Heart right ventricle (tissue), 16 donors: ENCODE results near the gene CD300LF. TPM values are rescaled to one million over a fixed set of nuclear protein-coding genes. Genes with fewer than 3 reads are reported as not detected.

Source experiments
- ATAC-seq, 8 donors: fragments of 200-7000 bp; cut with Tn5 transposase; one replicate each; pipeline ENCODE4 v1.9.1; 2020; ENCODE audit warnings: mild to moderate bottlenecking in 8 of 8, moderate library complexity in 8 of 8, moderate number of reproducible peaks in 1 of 8
- DNase-seq, 2 donors: peaks; one replicate each; pipeline ENCODE4 v3.0.0-alpha.2; 2020
- H3K27ac ChIP-seq, 10 donors: fragments of 200-600 bp; sonication (generic) in 2 of 10; one replicate each; pipeline versions ENCODE4 v1.5.0 to v1.8.0; 2020 to 2022; ENCODE audit warnings: mild to moderate bottlenecking in 3 of 10
- H3K27me3 ChIP-seq, 7 donors: fragments of 200-600 bp; one replicate each; pipeline ENCODE4 v1.8.0; 2021 to 2022; ENCODE audit warnings: mild to moderate bottlenecking in 2 of 7
- H3K36me3 ChIP-seq, 9 donors: fragments of 200-600 bp; sonication (generic) in 1 of 9; one replicate each; pipeline versions ENCODE4 v1.5.0 to v1.8.0; 2020 to 2022; ENCODE audit warnings: mild to moderate bottlenecking in 2 of 9
- H3K4me1 ChIP-seq, 9 donors: fragments of 200-600 bp; sonication (generic) in 1 of 9; one replicate each; pipeline versions ENCODE4 v1.5.0 to v1.8.0; 2020 to 2022; ENCODE audit warnings: mild to moderate bottlenecking in 4 of 9
- H3K4me3 ChIP-seq, 10 donors: fragments of 200-600 bp; sonication (generic) in 2 of 10; one replicate each; pipeline versions ENCODE4 v1.5.0 to v1.8.0; 2020 to 2022; ENCODE audit warnings: mild to moderate bottlenecking in 7 of 10, moderate library complexity in 2 of 10
- H3K9me3 ChIP-seq, 11 donors: fragments of 200-600 bp in 10 of 11; sonication (generic) in 2 of 11; one replicate each; pipeline versions ENCODE4 v1.5.0 to v1.8.0; 2013 to 2022; ENCODE audit warnings: mild to moderate bottlenecking in 2 of 11, control low read depth in 1 of 11, moderate library complexity in 1 of 11
- CTCF ChIP-seq, 9 donors: fragments of 200-600 bp; sonication (generic) in 2 of 9; IDR thresholded peaks; one replicate each; pipeline versions ENCODE4 v1.5.0 to v1.8.0; 2021 to 2022; ENCODE audit warnings: antibody characterized with exemption in 9 of 9, mild to moderate bottlenecking in 5 of 9, moderate library complexity in 1 of 9
- WGBS, 2 donors: extraction: QIAGEN DNeasy Blood & Tissue Kit; methylation state at CpG; one replicate each; pipeline ENCODE4 v1.1.7; 2013; ENCODE audit warnings: inconsistent platforms in 1 of 2; 5-methylcytosine and 5-hydroxymethylcytosine counted together
- intact Hi-C, 10 donors: fragments of 100-400 bp; cut with DNase I; formaldehyde crosslinking; loops; one replicate each; pipeline versions ENCODE4 v1.11.1 to v1.14.2; 2022
- polyA plus RNA-seq, 2 donors: library from polyadenylated mRNA; stranded (reverse); fragments of 200-250 nt; gene quantifications; one replicate each; pipeline ENCODE4 v1.2.3, GENCODE V29; 2013
- total RNA-seq, 10 donors: library from RNA; stranded (reverse); fragmentation: NEBNext Ultra II Directional in 3 of 10; extraction: Animal tissue kit (Norgen Biotek cat#: 25700) in 3 of 10; gene quantifications; one replicate each; pipeline versions ENCODE4 v1.2.1 to v1.2.4, GENCODE V29; 2021 to 2023
- donor health status: Arrhythmogenic right ventricular cardiomyopathy.
- donor health status: ischemic (EF 13 %, LVEDD 7.1; RV severe dilation, severe dysfunction).
- donor health status: healthy with polysubstance abuse.
- donor health status: DM: no; HTN: yes; CAD: no.
- donor health status: DM: no; HTN: no; CAD: no.
- donor health status: ischemic (EF 25% LVEDD 6.9; RV normal size, moderate dysfunction).
- donor health status: ischemic (EF 25% LVEDD 5.7; RV mildly dilated, moderate dysfunction).
- donor health status: healthy.
- donor health status: DM: yes; HTN: yes; CAD: no.
- donor health status: Ischemic cardiomyopathy.
- donor health status: ischemic (EF 35%, LVEDD 5.7; RV mildly dilated, moderate dysfunction).
- donor health status: nonischemic (EF 11% LVEDD 7.7; RV severe dilation, severe dysfunction).
- donor health status: DM: yes; HTN: yes; CAD: no.
- donor health status: PGD.
- donor health status: ischemic (EF 29% LVEDD 5.4; RV normal size, mild dysfunction).
- donor health status: nonischemic (EF 23%, LVEDD 6.1; RV moderate dilation, normal function).

CD300LF gene
- total and polyA plus RNA-seq, 12 donors: 0.13 to 4.5 (median 0.34) TPM; not detected in 3

GRCh38 chr17:74671031-74671771 is 41.5 kb downstream of the CD300LF start:
- no peak for TF ChIP-seq CTCF (IDR thresholded peaks at IDR 0.05)
- intact Hi-C loops: no loop called here
- H3K4me3 ChIP-seq: no peak overlapping the region
- H3K27ac ChIP-seq: no peak overlapping the region
- 7 to 8% methylated on average over 57 of the region's 57 CpGs for WGBS, 2 donors
- ATAC-seq (peak; percentile 89 to 98 (median 93)), DNase-seq (peak; percentile 82 to 84)
- peaks cover 0 to 80% (median 8%) of the 10 kb centered on the region in 7 donors for H3K27me3 ChIP-seq
- no peaks in the 10 kb centered on the region for H3K36me3 ChIP-seq
- peaks cover 0 to 6% (median 0%) of the 10 kb centered on the region in 9 donors for H3K4me1 ChIP-seq
- H3K9me3 ChIP-seq: peaks cover 0 to 7% (median 3%) of the 10 kb centered on the region in 11 donors

GRCh38 chr17:74670329-74670728 is 42.4 kb downstream of the CD300LF start:
- H3K27me3 ChIP-seq: peaks cover 0 to 79% (median 11%) of the 10 kb centered on the region in 7 donors
- no peak for DNase-seq
- H3K4me1 ChIP-seq: peaks cover 0 to 6% (median 0%) of the 10 kb centered on the region in 9 donors
- TF ChIP-seq CTCF (IDR thresholded peaks at IDR 0.05): no peak
- 70 to 73% methylated on average over 6 of the region's 6 CpGs for WGBS, 2 donors
- H3K9me3 ChIP-seq: peaks cover 0 to 7% (median 3%) of the 10 kb centered on the region in 11 donors
- no peak overlapping the region for H3K4me3 ChIP-seq
- intact Hi-C loops: no loop called here
- ATAC-seq: no peak
- no peaks in the 10 kb centered on the region for H3K36me3 ChIP-seq
- no peak overlapping the region for H3K27ac ChIP-seq

- WGBS, 2 donors: 78 to 89% methylated on average over 3 of the region's 3 CpGs
- Histone ChIP-seq H3K27ac (no peak overlapping the region), H3K9me3 (no peaks in the 10 kb centered on the region), H3K36me3 (no peaks in the 10 kb centered on the region), H3K4me1 (no peaks in the 10 kb centered on the region), H3K4me3 (no peak overlapping the region), H3K27me3 (peaks cover 1 to 93% (median 57%) of the 10 kb centered on the region in 7 donors)
- intact Hi-C loops: loop anchor here in 1 of 10 donors (5.0 kb wide), 1 partner anchor 74 kb away; the partner anchor contains the start of gene RAB37
- DNase-seq (no peak), ATAC-seq (no peak)
- TF ChIP-seq CTCF (IDR thresholded peaks at IDR 0.05): no peak
Measured at GRCh38 chr17:74663561-74663960, 49.2 kb downstream of the CD300LF start.

GRCh38 chr17:74659889-74660288 is 52.8 kb downstream of the CD300LF start:
- Histone ChIP-seq H3K27me3 (peaks cover 5 to 85% (median 49%) of the 10 kb centered on the region in 7 donors), H3K36me3 (no peaks in the 10 kb centered on the region), H3K9me3 (no peaks in the 10 kb centered on the region), H3K4me3 (no peak overlapping the region), H3K4me1 (peaks cover 0 to 4% (median 0%) of the 10 kb centered on the region in 9 donors), H3K27ac (no peak overlapping the region)
- no peak for DNase-seq
- 74 to 79% methylated on average over 4 of the region's 4 CpGs for WGBS, 2 donors
- ATAC-seq: no peak
- no peak for TF ChIP-seq CTCF (IDR thresholded peaks at IDR 0.05)
- intact Hi-C loops: loop anchor here in 9 of 10 donors (5.0 to 10.0 kb wide), 4 partner anchors 75 to 205 kb away; partner anchors contain the start of gene RAB37 (in 6 of the 9)
